HepG2 (cell line): ENCODE results near the gene CHCHD6. TPM values are rescaled to one million over a fixed set of nuclear protein-coding genes. Genes with fewer than 3 reads are reported as not detected.
A peak's percentile ranks its signal among the peaks of the same experiment; 100 is the strongest.

Experiments used
- ATAC-seq: fragments of 200-7000 bp; cut with Tn5 transposase; 3 replicates; pipeline ENCODE4 v1.9.1; 2020; ENCODE audit warnings: mild to moderate bottlenecking, moderate library complexity
- BruUV-seq: library from RNA; stranded (reverse); fragments of 400-500 nt; replicated peaks from 2 replicates; lab custom pipeline; 2021; lab: Mats Ljungman, UMichigan
- CTCF ChIA-PET: fragments of 300-600 bp; formaldehyde crosslinking; extraction: SDS; loops from one replicate; lab custom pipeline; 2021; ENCODE audit warnings: low total read pairs, inconsistent platforms, low intra/inter-chr PET ratio; lab: Yijun Ruan, JAX
- POLR2A ChIA-PET: fragments of 350-600 bp; sonication (Branson Sonifier 250); formaldehyde crosslinking; loops from one replicate; lab custom pipeline; 2020; ENCODE audit warnings: antibody characterized with exemption, inconsistent platforms; lab: Yijun Ruan, JAX
- DNase-seq: peaks from one replicate; pipeline ENCODE4 v3.0.0-alpha.2; 2015; ENCODE audit warnings: low spot score
- FAIRE-seq: peaks from 3 replicates; lab custom pipeline; 2011; peaks lifted over from hg19 to GRCh38; lab: Jason Lieb, UNC
- H2AFZ ChIP-seq: one replicate; pipeline ENCODE4 v1.6.1; 2011; ENCODE audit warnings: low read length, inconsistent platforms
- H3K27ac ChIP-seq: fragments of 300-600 bp; 3 replicates; pipeline ENCODE4 v1.8.0; 2011; ENCODE audit warnings: mixed run types, mild to moderate bottlenecking, mixed read lengths, low read length, inconsistent platforms; ENCODE audit not compliant: insufficient read depth; ENCODE audit errors: extremely low read length
- H3K27me3 ChIP-seq, 2 experiments: fragments of 200-600 bp in 1 of 2; 2 replicates in 1 of 2; 3 replicates in 1 of 2; pipeline versions ENCODE4 v1.6.0 to v1.8.0; 2011; ENCODE audit warnings: low read length in 2 of 2, mild to moderate bottlenecking in 2 of 2, moderate library complexity in 2 of 2, inconsistent platforms in 1 of 2; ENCODE audit not compliant: insufficient read depth in 2 of 2, control insufficient read depth in 1 of 2
- H3K36me3 ChIP-seq, 2 experiments: fragments of 200-600 bp in 1 of 2; replicated peaks in 1 of 2; 2 replicates in 1 of 2; 3 replicates in 1 of 2; pipeline versions ENCODE4 v1.5.1 to v1.8.0; 2011; ENCODE audit warnings: low read length in 2 of 2, inconsistent platforms in 1 of 2; ENCODE audit not compliant: insufficient read depth in 2 of 2, control insufficient read depth in 1 of 2
- H3K4me1 ChIP-seq: 2 replicates; pipeline ENCODE4 v1.5.1; 2012; ENCODE audit warnings: low read length, inconsistent platforms; ENCODE audit not compliant: insufficient read depth
- H3K4me2 ChIP-seq: 2 replicates; pipeline ENCODE4 v1.6.0; 2011; ENCODE audit warnings: low read depth, low read length, inconsistent platforms
- H3K4me3 ChIP-seq, 3 experiments: fragments of 200-600 bp in 1 of 3; sonication (generic), shearing (Covaris generic) in 1 of 3; replicated peaks in 1 of 3; 2 replicates each; pipeline ENCODE4 v1.5.1; 2011 to 2016; ENCODE audit warnings: low read length in 3 of 3, inconsistent platforms in 2 of 3, low read depth in 2 of 3, mild to moderate bottlenecking in 2 of 3, control low read depth in 1 of 3, mixed read lengths in 1 of 3; ENCODE audit not compliant: insufficient read depth in 1 of 3
- H3K79me2 ChIP-seq: one replicate; pipeline ENCODE4 v1.6.1; 2011; ENCODE audit warnings: low read length, inconsistent platforms; ENCODE audit not compliant: insufficient read depth
- H3K9ac ChIP-seq: 2 replicates; pipeline ENCODE4 v1.6.0; 2011; ENCODE audit warnings: mild to moderate bottlenecking, low read depth, low read length, inconsistent platforms; ENCODE audit not compliant: insufficient read depth
- H3K9me3 ChIP-seq: 2 replicates; pipeline ENCODE4 v1.5.1; 2012; ENCODE audit warnings: mild to moderate bottlenecking, low read length
- H4K20me1 ChIP-seq: 2 replicates; pipeline ENCODE4 v1.6.0; 2011; ENCODE audit warnings: inconsistent platforms, mild to moderate bottlenecking, low read length, moderate library complexity; ENCODE audit not compliant: insufficient read depth
- BRF2 ChIP-seq: sonication (generic); formaldehyde crosslinking; IDR thresholded peaks from 2 replicates; pipeline ENCODE4 v1.8.1; 2022; ENCODE audit warnings: mild to moderate bottlenecking, missing genetic modification reagents
- CENPT ChIP-seq: sonication (generic); formaldehyde crosslinking; IDR thresholded peaks from 2 replicates; pipeline ENCODE4 v1.8.0; 2022; ENCODE audit warnings: low read depth, mild to moderate bottlenecking, moderate library complexity, missing genetic modification reagents
- DNMT1 ChIP-seq: sonication (generic); formaldehyde crosslinking; IDR thresholded peaks from 2 replicates; pipeline ENCODE4 v1.5.1; 2020; ENCODE audit warnings: mild to moderate bottlenecking, missing genetic modification reagents
- FLYWCH1 ChIP-seq: sonication (generic); formaldehyde crosslinking; IDR thresholded peaks from 2 replicates; pipeline ENCODE4 v1.8.1; 2023; ENCODE audit warnings: mild to moderate bottlenecking, missing genetic modification reagents
- GMEB2 ChIP-seq: IDR thresholded peaks from 2 replicates; pipeline ENCODE4 v1.6.1; 2016; ENCODE audit warnings: missing biosample characterization, missing genetic modification reagents, low read depth
- HIC2 ChIP-seq: sonication (generic); formaldehyde crosslinking; IDR thresholded peaks from 2 replicates; pipeline ENCODE4 v1.9.0; 2022; ENCODE audit warnings: low read depth, missing genetic modification reagents
- KDM2A ChIP-seq: sonication (generic); formaldehyde crosslinking; IDR thresholded peaks from 2 replicates; pipeline ENCODE4 v1.4.0; 2020; ENCODE audit warnings: low read depth, missing genetic modification reagents, borderline replicate concordance
- KDM3A ChIP-seq: IDR thresholded peaks from 2 replicates; pipeline ENCODE4 v1.6.1; 2018; ENCODE audit warnings: low read depth, missing compliant biosample characterization
- MTA3 ChIP-seq: sonication (generic); formaldehyde crosslinking; IDR thresholded peaks from 2 replicates; pipeline ENCODE4 v1.4.0; 2020; ENCODE audit warnings: missing genetic modification reagents
- MYPOP ChIP-seq: sonication (generic); formaldehyde crosslinking; IDR thresholded peaks from 2 replicates; pipeline ENCODE4 v1.8.1; 2023; ENCODE audit warnings: mild to moderate bottlenecking, moderate library complexity, missing genetic modification reagents
- NFE2L2 ChIP-seq: fragments of 150-350 bp; IDR thresholded peaks from 2 replicates; pipeline ENCODE4 v1.6.1; 2014; ENCODE audit warnings: low read length
- PHF5A ChIP-seq: IDR thresholded peaks from one replicate; pipeline ENCODE4 v1.6.1; 2018; ENCODE audit warnings: low read depth, missing genetic modification reagents; ENCODE audit not compliant: unreplicated experiment
- ZGPAT ChIP-seq: IDR thresholded peaks from 2 replicates; pipeline ENCODE4 v1.6.1; 2016; ENCODE audit warnings: mild to moderate bottlenecking
- ZNF138 ChIP-seq: sonication (generic); formaldehyde crosslinking; IDR thresholded peaks from 2 replicates; pipeline ENCODE4 v1.5.0; 2020; ENCODE audit warnings: mild to moderate bottlenecking, low read depth, missing genetic modification reagents
- ZNF547 ChIP-seq: sonication (generic); formaldehyde crosslinking; IDR thresholded peaks from 2 replicates; pipeline ENCODE4 v1.5.1; 2020; ENCODE audit warnings: mild to moderate bottlenecking, missing genetic modification reagents
- ZNF768 ChIP-seq: sonication (generic); formaldehyde crosslinking; IDR thresholded peaks from 2 replicates; pipeline ENCODE4 v1.4.0; 2020; ENCODE audit warnings: missing genetic modification reagents
- WGBS: methylation state at CpG from one replicate; pipeline ENCODE4 v1.1.6; 2017; ENCODE audit warnings: low lambda C conversion rate; 5-methylcytosine and 5-hydroxymethylcytosine counted together
- in situ Hi-C: cut with HindIII; loops from 2 replicates; pipeline ENCODE4 v1.10.0; 2017; ENCODE audit warnings: low pct_unique_long_range_greater_than_20kb; ENCODE audit not compliant: extremely low pct_ligation_motif_present
- intact Hi-C: fragments of 100-400 bp; cut with micrococcal nuclease; formaldehyde crosslinking; loops from one replicate; pipeline ENCODE4 v1.10.0; 2022; ENCODE audit not compliant: unreplicated experiment
- polyA plus RNA-seq, 8 experiments: library from polyadenylated mRNA; depleted of rRNA in 3 of 8; stranded (reverse) in 7 of 8; unstranded in 1 of 8; fragments of >200 nt; fragmentation: Illumina TruSeq in 4 of 8; extraction: Trizol in 4 of 8; gene quantifications; 2 replicates each; pipeline versions ENCODE4 v1.2.1 to v1.2.3, GENCODE V29; 2011 to 2016; ENCODE audit warnings: low read depth in 4 of 8, missing spikeins in 1 of 8, mixed read lengths in 1 of 8; ENCODE audit not compliant: insufficient read depth in 1 of 8
- total RNA-seq, 5 experiments: library from RNA; depleted of rRNA; stranded (reverse); fragments of >200 nt; fragmentation: Illumina TruSeq; extraction: Trizol; gene quantifications; 2 replicates each; pipeline ENCODE4 v1.2.3, GENCODE V29; 2016; ENCODE audit warnings: low read depth in 1 of 5

CHCHD6 gene
- total and polyA plus RNA-seq, 2 of the 13 experiments (the other 11 are each of a cell fraction or from before 2014, with no cell fraction given) = 20.3 to 20.8 TPM

- TF ChIP-seq BRF2 (CRISPR knock-in tag) (0 out of 2 replicates have a peak, but pooled peaks have one; percentile 67), FLYWCH1 (no peak), MTA3 (CRISPR knock-in tag) (no peak), NFE2L2 (no peak), GMEB2 (CRISPR knock-in tag) (no peak), DNMT1 (CRISPR knock-in tag) (peak; percentile 20; the same call in 1 of the 2 replicates), ZNF138 (0 out of 2 replicates have a peak, but pooled peaks have one; percentile 42), ZNF768 (CRISPR knock-in tag) (peak; percentile 80; the same call in 1 of the 2 replicates), ZNF547 (CRISPR knock-in tag) (0 out of 2 replicates have a peak, but pooled peaks have one; percentile 32)
Observed at GRCh38 chr3:126982471-126983175, 278.6 kb downstream of the CHCHD6 start, which contains the start of gene PLXNA1 (continued).

- Histone ChIP-seq H3K27ac (no peak overlapping the region), H3K4me2 (peak overlapping the region; percentile 75; the same call in 1 of the 2 replicates), H3K36me3 (no peaks in the 10 kb centered on the region), H2AFZ (no peak overlapping the region), H3K9me3 (no peaks in the 10 kb centered on the region), H3K4me1 (peaks cover 39% of the 10 kb centered on the region), H3K9ac (peak overlapping the region; percentile 79; the same call in 1 of the 2 replicates), H3K4me3 (peak overlapping the region; percentile 59 to 92 (median 81); a peak in 4 of 6 replicates), H3K27me3 (peaks cover 0 to 15% of the 10 kb centered on the region in 2 experiments; a peak in 2 of 5 replicates), H3K79me2 (peaks cover 15% of the 10 kb centered on the region), H4K20me1 (peaks cover 21% of the 10 kb centered on the region; the same call in 1 of the 2 replicates)
- POLR2A ChIA-PET = no interaction called here
- 0% methylated on average over 1 of the region's 70 CpGs for WGBS
- FAIRE-seq (no peak), ATAC-seq (no peak), DNase-seq (no peak)
- intact Hi-C loops = loop anchor here (2.0 to 10.0 kb wide), 3 partner anchors 230 to 562 kb away; no protein-coding TSS in a partner anchor
- BruUV-seq = no TSS peak
- in situ Hi-C loops = no loop called here
- CTCF ChIA-PET = no interaction called here
- TF ChIP-seq KDM3A (CRISPR knock-in tag) (no peak), MYPOP (CRISPR knock-in tag) (no peak), PHF5A (no peak), ZGPAT (CRISPR knock-in tag) (no peak), CENPT (CRISPR knock-in tag) (no peak), KDM2A (no peak), HIC2 (CRISPR knock-in tag) (no peak)
Observed at GRCh38 chr3:126983276-126983652, 279.2 kb downstream of the CHCHD6 start.
